ENCODE data around the gene IL17C. TPM values are rescaled to one million over a fixed set of nuclear protein-coding genes. Genes with fewer than 3 reads are reported as not detected.

Gene IL17C
- total RNA-seq, 4 donors from 2014 or later = not detected

DNA sequence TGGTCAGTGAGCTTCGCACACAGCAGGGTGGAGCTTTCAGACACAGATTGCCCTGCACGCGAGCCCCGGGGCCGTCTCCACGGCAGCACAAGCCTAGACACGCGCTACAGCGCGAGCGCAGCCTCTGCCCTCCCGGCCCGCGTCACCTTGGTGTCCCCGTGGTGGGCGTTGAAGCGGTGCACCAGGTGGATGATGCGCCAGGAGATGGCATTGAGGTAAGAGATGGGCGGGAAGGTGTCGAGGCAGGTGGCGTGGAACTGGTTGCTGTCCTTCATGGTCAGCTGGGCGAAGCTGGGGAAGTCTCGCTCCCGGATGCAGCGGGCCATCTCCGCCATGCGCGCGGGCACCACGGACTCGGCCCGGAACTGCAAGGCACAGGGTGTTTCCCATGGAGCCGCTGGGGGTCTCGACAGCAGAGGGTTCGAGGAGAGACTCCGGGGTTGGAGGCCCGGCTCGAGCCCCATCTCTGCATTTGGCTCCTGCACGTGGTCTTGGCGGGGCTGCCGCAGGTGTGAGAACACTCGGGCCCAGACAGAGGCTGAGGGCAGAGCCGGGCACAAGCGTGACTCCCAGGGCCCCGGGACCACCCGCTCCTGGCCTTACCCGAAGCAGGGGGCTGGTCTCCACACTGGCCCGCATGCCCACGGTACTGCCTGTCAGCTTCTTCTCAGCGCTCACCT, 16.8 kb downstream of the IL17C start:
- TF ChIP-seq, protein P1, sequence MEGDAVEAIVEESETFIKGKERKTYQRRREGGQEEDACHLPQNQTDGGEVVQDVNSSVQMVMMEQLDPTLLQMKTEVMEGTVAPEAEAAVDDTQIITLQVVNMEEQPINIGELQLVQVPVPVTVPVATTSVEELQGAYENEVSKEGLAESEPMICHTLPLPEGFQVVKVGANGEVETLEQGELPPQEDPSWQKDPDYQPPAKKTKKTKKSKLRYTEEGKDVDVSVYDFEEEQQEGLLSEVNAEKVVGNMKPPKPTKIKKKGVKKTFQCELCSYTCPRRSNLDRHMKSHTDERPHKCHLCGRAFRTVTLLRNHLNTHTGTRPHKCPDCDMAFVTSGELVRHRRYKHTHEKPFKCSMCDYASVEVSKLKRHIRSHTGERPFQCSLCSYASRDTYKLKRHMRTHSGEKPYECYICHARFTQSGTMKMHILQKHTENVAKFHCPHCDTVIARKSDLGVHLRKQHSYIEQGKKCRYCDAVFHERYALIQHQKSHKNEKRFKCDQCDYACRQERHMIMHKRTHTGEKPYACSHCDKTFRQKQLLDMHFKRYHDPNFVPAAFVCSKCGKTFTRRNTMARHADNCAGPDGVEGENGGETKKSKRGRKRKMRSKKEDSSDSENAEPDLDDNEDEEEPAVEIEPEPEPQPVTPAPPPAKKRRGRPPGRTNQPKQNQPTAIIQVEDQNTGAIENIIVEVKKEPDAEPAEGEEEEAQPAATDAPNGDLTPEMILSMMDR (IDR thresholded peaks at IDR 0.05) = no peak
- DNase-seq (ENCODE audit: low spot score) (no peak), ATAC-seq (ENCODE audit: low FRiP score) (no peak)

DNA sequence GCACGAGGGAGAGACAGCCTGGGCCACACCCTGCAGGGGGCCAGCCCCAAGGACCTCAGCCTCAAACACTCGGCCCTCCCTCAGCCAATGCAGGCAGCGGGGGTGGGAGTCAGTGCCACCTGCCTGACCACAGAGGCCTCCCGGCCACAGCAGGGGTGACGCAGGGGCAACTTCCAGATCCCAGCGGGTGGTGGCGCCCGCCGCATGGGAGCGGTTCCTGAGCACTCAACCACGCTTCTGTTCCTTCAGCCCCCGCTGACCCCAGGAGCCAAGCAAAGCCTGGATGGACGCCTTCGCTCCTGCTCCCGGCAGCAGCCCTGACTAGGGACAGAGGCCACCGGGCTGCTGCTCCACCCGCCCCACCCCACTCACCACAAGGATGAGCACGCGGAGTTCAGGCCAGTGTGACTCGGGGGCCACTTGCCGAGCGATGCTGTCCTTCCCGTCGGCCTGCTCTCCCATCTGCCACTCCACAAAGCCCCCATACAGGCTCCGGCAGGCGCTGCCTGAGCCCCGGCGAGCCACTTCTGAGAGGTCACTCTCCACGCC, 17.4 kb downstream of the IL17C start:
- ATAC-seq (ENCODE audit: low FRiP score) (no peak), DNase-seq (ENCODE audit: low spot score) (no peak)
- TF ChIP-seq, protein P1 (IDR thresholded peaks at IDR 0.05) = no peak

DNA sequence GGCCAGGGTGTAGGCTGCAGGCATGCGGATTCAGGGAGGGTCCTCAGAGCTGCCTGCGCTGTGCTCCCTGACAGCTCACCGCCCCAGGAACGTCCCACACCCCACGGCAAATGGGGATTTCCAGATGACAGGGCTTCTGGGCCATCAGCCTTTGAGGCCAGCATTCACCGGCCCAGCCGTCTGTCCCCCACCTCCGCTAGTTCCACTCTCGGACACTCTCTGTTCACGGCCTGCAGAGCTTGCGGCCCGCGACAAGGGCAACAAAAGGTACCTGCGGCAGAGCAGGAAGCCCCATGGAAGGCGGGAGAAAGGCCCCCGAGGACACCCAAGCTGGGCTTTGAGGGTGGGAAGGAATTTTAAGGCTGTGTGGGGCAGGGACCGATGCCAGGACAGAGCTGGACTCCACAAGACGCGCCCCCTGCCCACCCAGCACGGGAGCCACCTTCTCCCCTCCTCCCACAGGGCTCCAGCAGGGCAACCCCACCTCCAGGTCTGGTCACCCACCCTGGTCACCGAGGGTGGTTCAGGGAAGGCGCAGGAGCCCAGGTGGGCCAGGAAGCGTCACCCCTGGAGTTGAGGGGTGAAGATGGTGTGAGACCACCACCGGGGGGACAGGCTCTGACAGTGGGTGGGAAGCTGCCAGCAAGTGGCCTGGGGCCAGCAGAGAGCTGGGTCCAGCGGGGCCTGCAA, 18.1 kb downstream of the IL17C start:
- no peak for DNase-seq (ENCODE audit: low spot score)
- no peak for ATAC-seq (ENCODE audit: low FRiP score)
- TF ChIP-seq, protein P1 (IDR thresholded peaks at IDR 0.05) = no peak

DNA sequence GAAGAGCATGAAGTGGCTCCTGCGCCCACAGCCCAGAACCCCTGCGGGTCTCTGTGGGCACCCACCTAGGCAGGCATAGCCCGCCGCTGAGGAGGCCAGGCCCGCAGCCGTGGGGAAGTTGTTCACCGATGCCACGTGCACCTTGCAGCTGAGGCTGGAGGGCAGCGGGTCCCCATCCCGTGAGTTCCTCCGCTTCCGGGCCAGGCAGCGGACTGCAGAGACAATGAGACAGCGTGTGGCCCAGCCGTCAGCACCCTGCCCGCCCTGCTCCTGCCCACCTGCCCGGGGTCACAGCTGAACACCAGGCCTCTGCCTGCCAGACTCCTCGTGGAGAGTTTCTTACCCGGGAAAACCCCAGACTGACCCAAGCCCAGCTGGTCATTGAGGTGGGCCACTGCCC, 19.0 kb downstream of the IL17C start:
- DNase-seq (ENCODE audit: low spot score) (no peak), ATAC-seq (ENCODE audit: low FRiP score) (no peak)

DNA sequence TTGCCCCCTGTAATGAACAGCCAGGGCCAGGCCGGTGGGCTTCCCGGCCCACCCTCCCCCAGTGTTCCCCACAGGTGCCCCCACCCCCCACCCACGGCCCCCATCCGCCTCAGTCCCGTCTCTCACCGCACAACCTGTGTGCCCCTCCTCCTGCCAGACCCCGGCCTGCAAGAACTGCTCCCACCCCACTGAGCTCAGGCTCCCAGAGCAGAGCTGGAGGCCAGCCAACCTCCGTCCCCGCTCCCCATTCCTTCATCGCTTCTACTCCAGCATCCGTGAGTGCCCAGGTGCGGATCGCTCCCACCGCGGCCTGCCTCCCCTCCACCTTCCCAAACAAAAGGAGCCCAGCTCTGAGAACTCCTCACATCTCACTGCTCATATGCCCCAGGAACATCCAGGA, 20.3 kb downstream of the IL17C start:
- TF ChIP-seq, protein P1 (IDR thresholded peaks at IDR 0.05) = no peak
- DNase-seq (ENCODE audit: low spot score) = no peak

More for the DNA sequence above, 19.0 kb downstream of the IL17C start:
- TF ChIP-seq, protein P1 (IDR thresholded peaks at IDR 0.05) = no peak

DNA sequence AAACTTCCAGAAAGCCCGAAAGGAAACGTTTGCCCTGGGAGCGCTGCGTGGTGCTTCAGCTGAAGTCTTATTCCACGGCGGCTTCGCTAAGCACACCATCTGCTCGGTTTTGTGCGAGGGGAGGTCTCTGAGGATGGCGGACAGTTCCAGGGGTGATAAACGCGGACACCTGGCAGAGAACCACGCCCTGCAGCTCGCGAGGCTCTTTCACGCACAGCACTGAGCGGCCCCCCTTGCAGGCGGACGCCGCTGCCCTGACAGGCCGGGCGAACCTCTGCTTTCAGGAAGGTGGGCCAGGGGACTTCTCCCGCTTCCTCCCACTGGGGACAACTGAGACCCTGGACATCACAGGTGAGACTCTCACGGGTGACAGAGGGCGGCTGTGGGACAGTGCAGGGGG, 20.8 kb downstream of the IL17C start:
- DNase-seq (ENCODE audit: low spot score) = no peak
- TF ChIP-seq, protein P1 (IDR thresholded peaks at IDR 0.05) = no peak
- ATAC-seq (ENCODE audit: low FRiP score) = no peak

More for the DNA sequence above, 20.3 kb downstream of the IL17C start:
- no peak for ATAC-seq (ENCODE audit: low FRiP score)

Data from omental fat pad (tissue), 4 donors.